Measurements from ENCODE around the gene GZMM. TPM values are rescaled to one million over a fixed set of nuclear protein-coding genes. Genes with fewer than 3 reads are reported as not detected.
A peak's percentile ranks its signal among the peaks of the same experiment; 100 is the strongest.

The GZMM gene
- total and polyA plus RNA-seq, 2 of the 13 experiments (the other 11 are each of a cell fraction or from before 2014, with no cell fraction given): 0.07 TPM; not detected in 1

GRCh38 chr19:574658-575526 is 31.0 kb downstream of the GZMM start (continued):
- TF ChIP-seq ZNF687 (CRISPR knock-in tag; IDR thresholded peaks at IDR 0.05): peak; percentile 72
- TF ChIP-seq REXO4 (CRISPR knock-in tag; IDR thresholded peaks at IDR 0.05; ENCODE audit: borderline replicate concordance): no peak
- TF ChIP-seq ZNF343 (CRISPR knock-in tag; IDR thresholded peaks at IDR 0.05): no peak
- TF ChIP-seq RCOR2 (CRISPR knock-in tag; IDR thresholded peaks at IDR 0.05): no peak
- TF ChIP-seq NPAS2 (CRISPR knock-in tag; IDR thresholded peaks at IDR 0.05; ENCODE audit: borderline replicate concordance): no peak
- no peak for TF ChIP-seq ZNF720 (CRISPR knock-in tag; IDR thresholded peaks at IDR 0.05)
- no peak for TF ChIP-seq ZNF879 (CRISPR knock-in tag; IDR thresholded peaks at IDR 0.05)
- TF ChIP-seq ZNF737 (CRISPR knock-in tag; IDR thresholded peaks at IDR 0.05; ENCODE audit: borderline replicate concordance): no peak
- no peak for TF ChIP-seq POGK (CRISPR knock-in tag; conservative IDR thresholded peaks at IDR 0.05)
- peak; percentile 20; the same call in 1 of the 2 replicates for TF ChIP-seq ZNF331 (CRISPR knock-in tag; IDR thresholded peaks at IDR 0.05)
- no peak for TF ChIP-seq ADNP (CRISPR knock-in tag; IDR thresholded peaks at IDR 0.05)
- no peak for TF ChIP-seq FOXJ3 (CRISPR knock-in tag; IDR thresholded peaks at IDR 0.05; ENCODE audit: borderline replicate concordance)
- TF ChIP-seq MLX (CRISPR knock-in tag; IDR thresholded peaks at IDR 0.05): no peak
- 0 out of 2 replicates have a peak, but pooled peaks have one; percentile 22 for TF ChIP-seq MEIS1 (CRISPR knock-in tag; IDR thresholded peaks at IDR 0.05; ENCODE audit: borderline replicate concordance)
- no peak for TF ChIP-seq ZEB1 (IDR thresholded peaks at IDR 0.05; ENCODE audit: insufficient replicate concordance, low read depth)

Measured in HepG2 (cell line).